OCI-LY1 (cell line): ENCODE results near the gene DSG1.
"Not testable (repeated sequence)": the region's sequence is repeated elsewhere in the genome, so short reads cannot be mapped to it uniquely, and the experiment has no call there.

Experiments
- H2AFZ ChIP-seq: fragments of 200-600 bp; sonication (generic), shearing (Covaris generic); 2 replicates; pipeline ENCODE4 v1.6.0; 2014; ENCODE audit warnings: antibody characterized with exemption, mild to moderate bottlenecking, low read length
- H3F3A ChIP-seq: fragments of 200-600 bp; sonication (generic), shearing (Covaris generic); 2 replicates; pipeline ENCODE4 v1.6.0; 2014; ENCODE audit warnings: mild to moderate bottlenecking, antibody characterized with exemption, low read length, moderate library complexity; ENCODE audit not compliant: insufficient read depth
- H3K27ac ChIP-seq: fragments of 200-600 bp; sonication (generic); 2 replicates; pipeline ENCODE4 v1.5.1; 2014; ENCODE audit warnings: low read length, mixed run types, mild to moderate bottlenecking, low read depth; ENCODE audit not compliant: poor library complexity, severe bottlenecking
- H3K27me3 ChIP-seq: fragments of 200-600 bp; sonication (generic); 2 replicates; pipeline ENCODE4 v1.6.0; 2014; ENCODE audit warnings: antibody characterized with exemption, mild to moderate bottlenecking, low read length, moderate library complexity; ENCODE audit not compliant: insufficient read depth
- H3K36me3 ChIP-seq: fragments of 200-600 bp; sonication (generic); 2 replicates; pipeline ENCODE4 v1.6.1; 2014; ENCODE audit warnings: mild to moderate bottlenecking, antibody characterized with exemption, low read length, moderate library complexity, mixed read lengths; ENCODE audit not compliant: insufficient read depth
- H3K4me1 ChIP-seq: fragments of 200-600 bp; sonication (generic); 2 replicates; pipeline ENCODE4 v1.5.1; 2014; ENCODE audit warnings: mild to moderate bottlenecking, low read length, moderate library complexity; ENCODE audit not compliant: insufficient read depth, severe bottlenecking
- H3K4me2 ChIP-seq: fragments of 200-600 bp; sonication (generic), shearing (Covaris generic); 2 replicates; pipeline ENCODE4 v1.6.1; 2014; ENCODE audit warnings: low read length
- H3K4me3 ChIP-seq: fragments of 200-600 bp; sonication (generic); 2 replicates; pipeline ENCODE4 v1.5.1; 2014; ENCODE audit warnings: low read length, low read depth, mild to moderate bottlenecking, mixed read lengths; ENCODE audit not compliant: poor library complexity, severe bottlenecking
- H3K79me2 ChIP-seq: fragments of 200-600 bp; shearing (Covaris generic); 2 replicates; pipeline ENCODE4 v1.6.1; 2016; ENCODE audit warnings: mixed run types, low read length, mixed read lengths; ENCODE audit not compliant: insufficient read depth
- H3K9ac ChIP-seq: fragments of 200-600 bp; sonication (generic), shearing (Covaris generic); 2 replicates; pipeline ENCODE4 v1.6.1; 2014; ENCODE audit warnings: mild to moderate bottlenecking, low read length, mixed read lengths
- H3K9me2 ChIP-seq: fragments of 200-600 bp; sonication (generic), shearing (Covaris generic); 2 replicates; pipeline ENCODE4 v1.6.1; 2014; ENCODE audit warnings: low read depth, mild to moderate bottlenecking, low read length, mixed read lengths
- H3K9me3 ChIP-seq: fragments of 200-600 bp; shearing (Covaris generic); 2 replicates; pipeline ENCODE4 v1.6.1; 2014; ENCODE audit warnings: low read length, mixed read lengths
- H4K20me1 ChIP-seq: fragments of 200-600 bp; sonication (generic), shearing (Covaris generic); 2 replicates; pipeline ENCODE4 v1.6.0; 2016; ENCODE audit warnings: mild to moderate bottlenecking, low read length; ENCODE audit not compliant: insufficient read depth
- CTCF ChIP-seq: fragments of 200-600 bp; sonication (generic), shearing (Covaris generic); IDR thresholded peaks from 2 replicates; pipeline ENCODE4 v1.5.1; 2017; ENCODE audit warnings: mild to moderate bottlenecking, antibody characterized with exemption, low read length, moderate library complexity, mixed read lengths
- EZH2 ChIP-seq: fragments of 200-600 bp; sonication (generic), shearing (Covaris generic); IDR thresholded peaks from 2 replicates; pipeline ENCODE4 v1.8.0; 2017; ENCODE audit warnings: borderline replicate concordance, mixed run types, mild to moderate bottlenecking, antibody characterized with exemption, low read length, moderate library complexity, mixed read lengths

The DSG1 gene

GRCh38 chr18:31281437-31281836 is 36.5 kb upstream of the DSG1 start:
- no peak overlapping the region for H3K4me2 ChIP-seq
- no peaks in the 10 kb centered on the region for H3K9me2 ChIP-seq
- no peaks in the 10 kb centered on the region for H4K20me1 ChIP-seq
- TF ChIP-seq CTCF (no peak), EZH2 (no peak)
- no peaks in the 10 kb centered on the region for H3K36me3 ChIP-seq
- no peak overlapping the region for H2AFZ ChIP-seq
- H3K4me1 ChIP-seq: no peaks in the 10 kb centered on the region
- H3K79me2 ChIP-seq: no peaks in the 10 kb centered on the region
- no peak overlapping the region for H3K27ac ChIP-seq
- H3K9ac ChIP-seq: no peak overlapping the region
- H3K4me3 ChIP-seq: no peak overlapping the region
- no peaks in the 10 kb centered on the region for H3K9me3 ChIP-seq
- H3F3A ChIP-seq: no peaks in the 10 kb centered on the region
- H3K27me3 ChIP-seq: no peaks in the 10 kb centered on the region

- not testable (repeated sequence) for H3K9me2 ChIP-seq, H3K27me3 ChIP-seq, H3K79me2 ChIP-seq, H3K27ac ChIP-seq, H3K9ac ChIP-seq, H3K4me2 ChIP-seq, H3K9me3 ChIP-seq, H3K4me1 ChIP-seq, H3K36me3 ChIP-seq, H3F3A ChIP-seq, H3K4me3 ChIP-seq, H2AFZ ChIP-seq, H4K20me1 ChIP-seq
Measured at GRCh38 chr18:31289446-31289845, 28.5 kb upstream of the DSG1 start.

- Histone ChIP-seq H3K79me2 (no peaks in the 10 kb centered on the region), H3K9me3 (no peaks in the 10 kb centered on the region), H3K4me2 (no peak overlapping the region), H3F3A (no peaks in the 10 kb centered on the region), H3K9ac (no peak overlapping the region), H3K4me3 (no peak overlapping the region), H3K36me3 (no peaks in the 10 kb centered on the region), H3K4me1 (no peaks in the 10 kb centered on the region), H4K20me1 (no peaks in the 10 kb centered on the region), H3K27me3 (no peaks in the 10 kb centered on the region), H3K9me2 (no peaks in the 10 kb centered on the region), H3K27ac (no peak overlapping the region), H2AFZ (no peak overlapping the region)
- no peak for TF ChIP-seq CTCF
- TF ChIP-seq EZH2: no peak
Measured at GRCh38 chr18:31291688-31292087, 26.3 kb upstream of the DSG1 start.

- Histone ChIP-seq H3K79me2 (no peaks in the 10 kb centered on the region), H3K4me2 (no peak overlapping the region), H3K4me1 (no peaks in the 10 kb centered on the region), H3K9me2 (no peaks in the 10 kb centered on the region), H3K36me3 (no peaks in the 10 kb centered on the region), H3F3A (no peaks in the 10 kb centered on the region), H4K20me1 (no peaks in the 10 kb centered on the region), H3K9ac (no peak overlapping the region), H3K4me3 (no peak overlapping the region), H3K9me3 (no peaks in the 10 kb centered on the region), H3K27ac (no peak overlapping the region), H2AFZ (no peak overlapping the region), H3K27me3 (no peaks in the 10 kb centered on the region)
- TF ChIP-seq CTCF (no peak), EZH2 (no peak)
Measured at GRCh38 chr18:31294199-31294747, 23.7 kb upstream of the DSG1 start.
